ENCODE data around the gene KSR2. TPM values are rescaled to one million over a fixed set of nuclear protein-coding genes. Genes with fewer than 3 reads are reported as not detected.

KSR2 gene
- total and polyA plus RNA-seq, 2 of the 4 experiments (the other 2 are of a cell fraction), result not detected

DNA sequence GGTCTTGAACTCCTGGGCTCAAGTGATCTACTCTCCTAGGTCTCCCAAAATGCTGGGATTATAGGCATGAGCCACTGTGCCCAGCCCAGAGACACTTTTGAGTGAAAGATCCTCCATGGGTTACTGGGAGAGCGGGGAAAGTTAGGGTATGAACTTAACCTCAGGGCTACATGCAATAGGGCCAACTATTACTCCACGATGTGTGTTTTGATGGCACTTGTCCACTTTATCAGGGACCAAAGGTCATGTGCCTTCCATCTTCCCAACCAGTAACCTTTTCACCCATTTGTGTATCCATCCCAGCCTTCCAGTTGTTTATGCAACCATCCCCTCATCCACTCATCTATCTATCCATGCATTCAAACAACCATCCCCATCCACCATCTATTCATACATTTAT is 546.8 kb downstream of the KSR2 start:
- H3K4me2 ChIP-seq (ENCODE audit: low read depth, low read length), result no peak overlapping the region
- no peak for ATAC-seq (ENCODE audit: low read depth)
- no peak overlapping the region for H2BK20ac ChIP-seq (ENCODE audit: low read depth, low read length)
- no peak overlapping the region for H2BK120ac ChIP-seq (ENCODE audit: low read depth, low read length)
- H3K9ac ChIP-seq (ENCODE audit: low read depth, low read length), result no peak overlapping the region
- H3K4me3 ChIP-seq (ENCODE audit: insufficient read depth, low read depth, low read length), result no peak overlapping the region
- H3K56ac ChIP-seq (ENCODE audit: extremely low read depth, insufficient read depth, low read length), result no peak overlapping the region
- no peak for TF ChIP-seq BHLHE40 (IDR thresholded peaks at IDR 0.05; ENCODE audit: low read depth, low read length)
- TF ChIP-seq CHD1 (IDR thresholded peaks at IDR 0.05; ENCODE audit: low read depth, low read length), result no peak
- TF ChIP-seq, protein P1, sequence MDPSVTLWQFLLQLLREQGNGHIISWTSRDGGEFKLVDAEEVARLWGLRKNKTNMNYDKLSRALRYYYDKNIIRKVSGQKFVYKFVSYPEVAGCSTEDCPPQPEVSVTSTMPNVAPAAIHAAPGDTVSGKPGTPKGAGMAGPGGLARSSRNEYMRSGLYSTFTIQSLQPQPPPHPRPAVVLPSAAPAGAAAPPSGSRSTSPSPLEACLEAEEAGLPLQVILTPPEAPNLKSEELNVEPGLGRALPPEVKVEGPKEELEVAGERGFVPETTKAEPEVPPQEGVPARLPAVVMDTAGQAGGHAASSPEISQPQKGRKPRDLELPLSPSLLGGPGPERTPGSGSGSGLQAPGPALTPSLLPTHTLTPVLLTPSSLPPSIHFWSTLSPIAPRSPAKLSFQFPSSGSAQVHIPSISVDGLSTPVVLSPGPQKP (IDR thresholded peaks at IDR 0.05; ENCODE audit: borderline replicate concordance, low read depth, low read length), result no peak
- H3K36me3 ChIP-seq (ENCODE audit: control insufficient read depth, insufficient read depth, low read length), result no peaks in the 10 kb centered on the region
- H4K91ac ChIP-seq (ENCODE audit: insufficient read depth, low read depth, low read length), result no peak overlapping the region
- ChIA-PET POLR2A (ENCODE audit: unreplicated experiment) (no interaction called here), CTCF (no interaction called here)
- no peak overlapping the region for H2AK9ac ChIP-seq (replicated peaks; ENCODE audit: low read depth, low read length, poor library complexity)
- no peak overlapping the region for H3K23ac ChIP-seq (ENCODE audit: low read depth, low read length)
- no peak overlapping the region for H4K8ac ChIP-seq (ENCODE audit: low read depth in 2 of 2, low read length in 2 of 2)
- DNase-seq, result no peak
- H2BK15ac ChIP-seq (ENCODE audit: low read depth, low read length), result no peak overlapping the region
- no peaks in the 10 kb centered on the region for H3K9me1 ChIP-seq (ENCODE audit: insufficient read depth, low read length)
- H3K79me1 ChIP-seq (ENCODE audit: low read depth in 1 of 2, low read length in 2 of 2), result no peaks in the 10 kb centered on the region
- dilution Hi-C loops (cut with HindIII; ENCODE audit: low sequenced_read_pairs, unreplicated experiment), result no loop called here
- no peak overlapping the region for H3K27ac ChIP-seq (ENCODE audit: insufficient read depth, low read length)
- intact Hi-C loops (cut with micrococcal nuclease), result no loop called here
- no CpG with 5 or more reads among the region's 2 CpGs for WGBS, 2 experiments (ENCODE audit: extremely low coverage in 2 of 2, insufficient read length in 1 of 2)
- no peak overlapping the region for H2AK5ac ChIP-seq (ENCODE audit: low read depth, low read length)
- H3K9me3 ChIP-seq (ENCODE audit: control insufficient read depth, insufficient read depth, low read length), result peaks cover 11% of the 10 kb centered on the region
- H2AFZ ChIP-seq (replicated peaks; ENCODE audit: low read length, poor library complexity), result no peak overlapping the region
- H3K14ac ChIP-seq (replicated peaks; ENCODE audit: low read depth, low read length), result no peak overlapping the region
- no peak overlapping the region for H3K18ac ChIP-seq (ENCODE audit: low read depth, low read length)
- no peaks in the 10 kb centered on the region for H4K20me1 ChIP-seq (ENCODE audit: insufficient read depth, low read length)
- H3K4ac ChIP-seq (ENCODE audit: low read depth, low read length), result no peak overlapping the region
- in situ Hi-C loops (cut with MboI; ENCODE audit: low sequenced_read_pairs), result no loop called here
- no TSS peak for BruUV-seq (replicated peaks)
- no peaks in the 10 kb centered on the region for H3K4me1 ChIP-seq (ENCODE audit: control insufficient read depth, insufficient read depth, low read length)
- H2BK5ac ChIP-seq (ENCODE audit: low read depth, low read length, poor library complexity, severe bottlenecking), result no peak overlapping the region
- H4K5ac ChIP-seq (ENCODE audit: low read depth, low read length), result no peak overlapping the region
- no peaks in the 10 kb centered on the region for H3K27me3 ChIP-seq (ENCODE audit: control insufficient read depth, insufficient read depth, low read length)

All from IMR-90 (cell line).